Retinal pigment epithelial cell (primary cell): Measurements from ENCODE around the gene XRCC5.

Experiments used
- DNase-seq: peaks from one replicate; pipeline ENCODE4 v3.0.0-alpha.2; 2010; ENCODE audit warnings: low read depth
- H3K4me3 ChIP-seq: 2 replicates; pipeline ENCODE4 v1.5.1; 2011; ENCODE audit warnings: mild to moderate bottlenecking, low read length, control low read depth, moderate library complexity
- CTCF ChIP-seq: conservative IDR thresholded peaks from 2 replicates; pipeline ENCODE4 v1.5.1; 2011; ENCODE audit warnings: low read depth, low read length, control low read depth, inconsistent platforms

XRCC5 gene

DNA sequence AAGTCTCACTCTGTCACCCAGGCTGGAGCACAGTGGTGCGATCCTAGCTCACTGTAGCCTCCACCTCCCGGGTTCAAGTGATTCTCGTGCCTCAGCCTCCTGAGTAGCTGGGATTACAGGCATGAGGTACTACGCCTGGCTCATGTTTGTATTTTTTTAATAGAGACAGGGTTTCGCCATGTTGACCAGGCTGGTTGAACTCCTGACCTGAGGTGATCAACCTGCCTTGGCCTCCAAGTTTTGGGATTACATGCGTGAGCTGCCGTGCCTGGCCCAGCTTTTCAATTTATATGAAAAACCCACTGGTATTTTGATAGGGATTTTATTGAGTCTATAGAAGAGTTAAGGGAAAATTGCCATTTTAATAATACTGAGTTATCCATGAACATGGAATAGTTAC, 63.3 kb downstream of the XRCC5 start:
- no peak for TF ChIP-seq CTCF
- no peak overlapping the region for H3K4me3 ChIP-seq
- DNase-seq = no peak

GRCh38 chr2:216179015-216179414, 69.9 kb downstream of the XRCC5 start:
- DNase-seq = no peak
- H3K4me3 ChIP-seq = no peak overlapping the region
- TF ChIP-seq CTCF = no peak

- no peak overlapping the region for H3K4me3 ChIP-seq
- no peak for DNase-seq
- no peak for TF ChIP-seq CTCF
These were observed 72.2 kb downstream of the XRCC5 start for GRCh38 chr2:216181351-216181750.

GRCh38 chr2:216181953-216182461, 72.9 kb downstream of the XRCC5 start:
- no peak for TF ChIP-seq CTCF
- no peak overlapping the region for H3K4me3 ChIP-seq
- no peak for DNase-seq

- no peak for DNase-seq
- TF ChIP-seq CTCF = no peak
- H3K4me3 ChIP-seq = no peak overlapping the region
These were observed 74.3 kb downstream of the XRCC5 start for GRCh38 chr2:216183462-216183861.

DNA sequence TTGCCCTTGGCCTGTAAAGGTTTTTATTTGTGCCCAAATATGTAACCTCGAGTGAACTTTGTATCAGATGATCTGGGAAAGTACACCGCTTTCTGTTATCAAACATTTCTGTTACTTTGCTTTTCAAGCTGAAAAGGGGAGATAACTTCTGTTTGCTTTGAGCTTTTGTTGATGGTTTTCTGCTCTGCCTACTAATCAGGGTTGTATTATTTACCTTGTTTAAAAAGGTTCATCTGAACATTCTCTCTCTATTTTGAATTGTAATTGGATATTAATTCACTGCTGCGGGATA, 79.4 kb downstream of the XRCC5 start:
- no peak for DNase-seq
- H3K4me3 ChIP-seq = peak overlapping the region; percentile 10
- TF ChIP-seq CTCF = no peak

GRCh38 chr2:216188956-216189355, 79.8 kb downstream of the XRCC5 start:
- TF ChIP-seq CTCF = no peak
- no peak for DNase-seq

More at GRCh38 chr2:216188956-216189355, 79.8 kb downstream of the XRCC5 start:
- no peak overlapping the region for H3K4me3 ChIP-seq
